HEK293 (cell line): ENCODE data around the gene STAC2.

ENCODE experiments used
- BCL11A ChIP-seq: fragments of 450-650 bp; formaldehyde crosslinking; IDR thresholded peaks from 2 replicates; pipeline ENCODE4 v1.5.1; 2016; ENCODE audit warnings: low read depth, missing biosample characterization, missing genetic modification characterization
- KLF10 ChIP-seq: fragments of 450-650 bp; IDR thresholded peaks from 2 replicates; pipeline ENCODE4 v1.5.1; 2018; ENCODE audit warnings: missing biosample characterization, mild to moderate bottlenecking, missing genetic modification characterization
- ZNF175 ChIP-seq: fragments of 450-650 bp; formaldehyde crosslinking; IDR thresholded peaks from 2 replicates; pipeline ENCODE4 v1.5.1; 2016; ENCODE audit warnings: missing biosample characterization, missing genetic modification characterization
- ZNF658 ChIP-seq: fragments of 450-650 bp; formaldehyde crosslinking; IDR thresholded peaks from 2 replicates; pipeline ENCODE4; 2016; ENCODE audit warnings: missing biosample characterization, missing genetic modification characterization
- TF ChIP-seq, protein P1 (sequence below): fragments of 450-650 bp; formaldehyde crosslinking; IDR thresholded peaks from 2 replicates; pipeline ENCODE4 v1.5.1; 2016; ENCODE audit warnings: missing biosample characterization, missing genetic modification characterization
- TF ChIP-seq, protein P2 (sequence below): fragments of 450-650 bp; formaldehyde crosslinking; IDR thresholded peaks from 2 replicates; pipeline ENCODE4 v1.5.1; 2016; ENCODE audit warnings: missing biosample characterization, missing genetic modification characterization

DNA sequence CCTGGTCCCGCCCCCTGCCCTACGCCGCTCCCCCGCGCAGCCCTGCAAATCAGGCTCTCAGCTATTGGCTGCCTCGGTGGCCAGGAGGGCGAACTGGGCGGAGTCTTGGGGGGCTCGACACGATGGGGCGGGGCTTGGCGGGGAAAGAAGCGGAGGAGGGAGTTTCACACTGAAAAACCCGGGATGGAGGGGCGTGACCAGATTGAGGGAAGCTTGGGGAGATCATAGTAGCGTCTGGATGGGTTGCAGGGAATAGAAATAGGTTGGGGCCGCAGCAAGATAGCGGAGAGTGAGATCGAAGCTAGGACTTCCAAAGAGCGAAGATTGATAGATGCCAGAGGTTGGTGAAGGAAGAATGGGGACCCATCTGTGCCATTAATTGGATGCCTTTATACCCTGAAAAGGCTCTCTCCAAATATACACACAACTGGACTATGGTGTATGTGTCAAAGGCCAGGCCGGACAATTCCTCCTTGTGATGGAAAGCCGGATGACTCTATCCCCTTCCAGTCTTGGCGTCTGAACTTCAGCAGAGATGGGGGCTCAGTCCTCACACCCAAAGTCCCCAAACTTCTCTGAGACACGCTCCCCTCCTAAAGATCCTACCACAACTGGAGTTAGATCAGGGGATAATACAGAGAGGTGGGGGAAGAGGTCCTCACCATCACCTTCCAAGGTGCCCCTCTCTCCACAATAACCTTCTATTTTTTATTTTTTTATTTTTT is 376 bp upstream of the STAC2 start:
- no peak for TF ChIP-seq ZNF175
- TF ChIP-seq, protein P1, sequence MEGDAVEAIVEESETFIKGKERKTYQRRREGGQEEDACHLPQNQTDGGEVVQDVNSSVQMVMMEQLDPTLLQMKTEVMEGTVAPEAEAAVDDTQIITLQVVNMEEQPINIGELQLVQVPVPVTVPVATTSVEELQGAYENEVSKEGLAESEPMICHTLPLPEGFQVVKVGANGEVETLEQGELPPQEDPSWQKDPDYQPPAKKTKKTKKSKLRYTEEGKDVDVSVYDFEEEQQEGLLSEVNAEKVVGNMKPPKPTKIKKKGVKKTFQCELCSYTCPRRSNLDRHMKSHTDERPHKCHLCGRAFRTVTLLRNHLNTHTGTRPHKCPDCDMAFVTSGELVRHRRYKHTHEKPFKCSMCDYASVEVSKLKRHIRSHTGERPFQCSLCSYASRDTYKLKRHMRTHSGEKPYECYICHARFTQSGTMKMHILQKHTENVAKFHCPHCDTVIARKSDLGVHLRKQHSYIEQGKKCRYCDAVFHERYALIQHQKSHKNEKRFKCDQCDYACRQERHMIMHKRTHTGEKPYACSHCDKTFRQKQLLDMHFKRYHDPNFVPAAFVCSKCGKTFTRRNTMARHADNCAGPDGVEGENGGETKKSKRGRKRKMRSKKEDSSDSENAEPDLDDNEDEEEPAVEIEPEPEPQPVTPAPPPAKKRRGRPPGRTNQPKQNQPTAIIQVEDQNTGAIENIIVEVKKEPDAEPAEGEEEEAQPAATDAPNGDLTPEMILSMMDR (tag by site-specific recombination) = no peak
- no peak for TF ChIP-seq ZNF658 (tag by site-specific recombination)
- TF ChIP-seq BCL11A = no peak
- TF ChIP-seq KLF10 = peak; percentile 88
- TF ChIP-seq, protein P2, sequence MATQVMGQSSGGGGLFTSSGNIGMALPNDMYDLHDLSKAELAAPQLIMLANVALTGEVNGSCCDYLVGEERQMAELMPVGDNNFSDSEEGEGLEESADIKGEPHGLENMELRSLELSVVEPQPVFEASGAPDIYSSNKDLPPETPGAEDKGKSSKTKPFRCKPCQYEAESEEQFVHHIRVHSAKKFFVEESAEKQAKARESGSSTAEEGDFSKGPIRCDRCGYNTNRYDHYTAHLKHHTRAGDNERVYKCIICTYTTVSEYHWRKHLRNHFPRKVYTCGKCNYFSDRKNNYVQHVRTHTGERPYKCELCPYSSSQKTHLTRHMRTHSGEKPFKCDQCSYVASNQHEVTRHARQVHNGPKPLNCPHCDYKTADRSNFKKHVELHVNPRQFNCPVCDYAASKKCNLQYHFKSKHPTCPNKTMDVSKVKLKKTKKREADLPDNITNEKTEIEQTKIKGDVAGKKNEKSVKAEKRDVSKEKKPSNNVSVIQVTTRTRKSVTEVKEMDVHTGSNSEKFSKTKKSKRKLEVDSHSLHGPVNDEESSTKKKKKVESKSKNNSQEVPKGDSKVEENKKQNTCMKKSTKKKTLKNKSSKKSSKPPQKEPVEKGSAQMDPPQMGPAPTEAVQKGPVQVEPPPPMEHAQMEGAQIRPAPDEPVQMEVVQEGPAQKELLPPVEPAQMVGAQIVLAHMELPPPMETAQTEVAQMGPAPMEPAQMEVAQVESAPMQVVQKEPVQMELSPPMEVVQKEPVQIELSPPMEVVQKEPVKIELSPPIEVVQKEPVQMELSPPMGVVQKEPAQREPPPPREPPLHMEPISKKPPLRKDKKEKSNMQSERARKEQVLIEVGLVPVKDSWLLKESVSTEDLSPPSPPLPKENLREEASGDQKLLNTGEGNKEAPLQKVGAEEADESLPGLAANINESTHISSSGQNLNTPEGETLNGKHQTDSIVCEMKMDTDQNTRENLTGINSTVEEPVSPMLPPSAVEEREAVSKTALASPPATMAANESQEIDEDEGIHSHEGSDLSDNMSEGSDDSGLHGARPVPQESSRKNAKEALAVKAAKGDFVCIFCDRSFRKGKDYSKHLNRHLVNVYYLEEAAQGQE (tag by site-specific recombination) = no peak
